Thyroid gland (tissue), 4 donors: ENCODE measurements around the gene MAPK8. TPM values are rescaled to one million over a fixed set of nuclear protein-coding genes. Genes with fewer than 3 reads are reported as not detected.
"Not testable (repeated sequence)": the region's sequence is repeated elsewhere in the genome, so short reads cannot be mapped to it uniquely, and the experiment has no call there.

Source experiments
- DNase-seq, 2 donors: peaks; one replicate each; pipeline ENCODE4 v3.0.0-alpha.2; 2019
- H3K27ac ChIP-seq, 3 donors: fragments of 200-600 bp; sonication (generic); 1 replicate in 2 of 3; 2 replicates in 1 of 3; pipeline ENCODE4 v1.5.1; 2016 to 2019; ENCODE audit warnings: mild to moderate bottlenecking in 1 of 3, moderate library complexity in 1 of 3
- H3K27me3 ChIP-seq: fragments of 200-600 bp; sonication (generic); one replicate; pipeline ENCODE4 v1.5.1; 2019
- H3K36me3 ChIP-seq, 2 donors: fragments of 200-600 bp; sonication (generic); one replicate each; pipeline ENCODE4 v1.5.1; 2016 to 2019
- H3K4me1 ChIP-seq, 2 donors: fragments of 200-600 bp; sonication (generic); one replicate each; pipeline ENCODE4 v1.5.1; 2017 to 2019
- H3K4me3 ChIP-seq, 3 donors: fragments of 200-600 bp; sonication (generic); replicated peaks in 1 of 3; 1 replicate in 2 of 3; 2 replicates in 1 of 3; pipeline ENCODE4 v1.5.1; 2016; ENCODE audit warnings: mild to moderate bottlenecking in 1 of 3
- H3K9me3 ChIP-seq: fragments of 200-600 bp; sonication (generic); one replicate; pipeline ENCODE4 v1.5.1; 2017
- POLR2A ChIP-seq, 2 donors: fragments of 450-650 bp; IDR thresholded peaks; one replicate each; pipeline ENCODE4 v1.6.1; 2017; ENCODE audit warnings: antibody characterized with exemption in 2 of 2, mild to moderate bottlenecking in 2 of 2, moderate library complexity in 1 of 2
- WGBS, 2 donors: methylation state at CpG; one replicate each; pipeline ENCODE4 v1.1.5; 2017; 5-methylcytosine and 5-hydroxymethylcytosine counted together
- intact Hi-C: fragments of 100-400 bp; cut with DNase I; formaldehyde crosslinking; loops from one replicate; pipeline ENCODE4 v1.15.1; 2023
- total RNA-seq, 4 donors: library from RNA; depleted of rRNA; stranded (reverse); fragments of >200 nt; gene quantifications; one replicate each; pipeline ENCODE4 v1.2.3, GENCODE V29; 2016
- TF ChIP-seq, protein P1 (sequence below), 6 experiments: fragments of 200-600 bp in 3 of 6; fragments of 450-650 bp in 3 of 6; sonication (generic) in 3 of 6; IDR thresholded peaks; one replicate each; pipeline ENCODE4 v1.5.1; 2016 to 2019; ENCODE audit warnings: antibody characterized with exemption in 6 of 6, mild to moderate bottlenecking in 2 of 6, inconsistent platforms in 1 of 6, moderate library complexity in 1 of 6

Gene MAPK8
- total RNA-seq, 4 donors from 2014 or later = 76.2 to 165 (median 99.0) TPM

- 100% methylated on average over 1 of the region's 1 CpG for WGBS, 2 donors
- Histone ChIP-seq H3K9me3 (no peaks in the 10 kb centered on the region), H3K27ac (no peak overlapping the region), H3K36me3 (peaks cover 4 to 8% of the 10 kb centered on the region in 2 donors), H3K4me1 (peaks cover 20 to 22% of the 10 kb centered on the region in 2 donors), H3K4me3 (no peak overlapping the region), H3K27me3 (no peaks in the 10 kb centered on the region)
- no peak for DNase-seq
- TF ChIP-seq, protein P1, sequence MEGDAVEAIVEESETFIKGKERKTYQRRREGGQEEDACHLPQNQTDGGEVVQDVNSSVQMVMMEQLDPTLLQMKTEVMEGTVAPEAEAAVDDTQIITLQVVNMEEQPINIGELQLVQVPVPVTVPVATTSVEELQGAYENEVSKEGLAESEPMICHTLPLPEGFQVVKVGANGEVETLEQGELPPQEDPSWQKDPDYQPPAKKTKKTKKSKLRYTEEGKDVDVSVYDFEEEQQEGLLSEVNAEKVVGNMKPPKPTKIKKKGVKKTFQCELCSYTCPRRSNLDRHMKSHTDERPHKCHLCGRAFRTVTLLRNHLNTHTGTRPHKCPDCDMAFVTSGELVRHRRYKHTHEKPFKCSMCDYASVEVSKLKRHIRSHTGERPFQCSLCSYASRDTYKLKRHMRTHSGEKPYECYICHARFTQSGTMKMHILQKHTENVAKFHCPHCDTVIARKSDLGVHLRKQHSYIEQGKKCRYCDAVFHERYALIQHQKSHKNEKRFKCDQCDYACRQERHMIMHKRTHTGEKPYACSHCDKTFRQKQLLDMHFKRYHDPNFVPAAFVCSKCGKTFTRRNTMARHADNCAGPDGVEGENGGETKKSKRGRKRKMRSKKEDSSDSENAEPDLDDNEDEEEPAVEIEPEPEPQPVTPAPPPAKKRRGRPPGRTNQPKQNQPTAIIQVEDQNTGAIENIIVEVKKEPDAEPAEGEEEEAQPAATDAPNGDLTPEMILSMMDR (IDR thresholded peaks at IDR 0.05) = no peak
- TF ChIP-seq POLR2A (IDR thresholded peaks at IDR 0.05) = no peak
- intact Hi-C loops = no loop called here
Observed at GRCh38 chr10:48414778-48415177, 108.3 kb downstream of the MAPK8 start.

DNA sequence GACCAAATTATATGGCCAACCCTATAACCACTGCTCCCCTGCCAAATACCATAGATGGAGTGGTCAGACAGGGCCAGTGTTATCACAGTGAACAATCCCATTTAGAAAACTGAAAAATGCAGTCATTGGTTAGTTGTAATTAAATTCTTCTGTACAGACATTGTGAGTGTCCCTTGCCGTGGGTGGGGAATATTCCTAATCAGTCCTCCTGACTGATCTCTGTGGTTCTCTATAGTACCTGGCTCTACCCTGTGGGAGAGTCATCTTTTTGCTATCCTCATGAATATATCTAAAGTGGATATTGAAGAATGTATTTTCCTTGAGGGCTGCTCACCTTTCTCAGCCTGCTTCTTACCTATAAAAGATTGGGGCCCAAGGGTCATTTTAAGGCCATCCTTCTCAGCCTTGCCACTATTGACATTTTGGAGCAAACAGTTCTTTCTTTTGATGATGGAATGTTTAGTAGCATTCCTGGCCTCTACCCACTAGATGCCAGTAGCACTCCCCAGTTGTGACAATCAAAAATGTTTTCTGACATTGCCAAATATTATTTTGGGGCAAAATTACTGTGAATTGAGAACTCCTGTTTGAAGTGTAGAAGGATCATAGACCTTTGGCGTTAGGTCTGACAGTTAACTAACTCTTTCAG lies 110.2 kb downstream of the MAPK8 start:
- H3K27me3 ChIP-seq = no peaks in the 10 kb centered on the region
- no peaks in the 10 kb centered on the region for H3K36me3 ChIP-seq
- no peak overlapping the region for H3K4me3 ChIP-seq
- intact Hi-C loops = no loop called here
- H3K4me1 ChIP-seq = peaks cover 20 to 22% of the 10 kb centered on the region in 2 donors
- no peak for DNase-seq
- H3K9me3 ChIP-seq = no peaks in the 10 kb centered on the region
- peak overlapping the region; percentile 5 to 14 (median 11) for H3K27ac ChIP-seq
- WGBS, 2 donors = 87 to 92% methylated on average over 2 of the region's 2 CpGs
- no peak for TF ChIP-seq POLR2A (IDR thresholded peaks at IDR 0.05)
- TF ChIP-seq, protein P1 (IDR thresholded peaks at IDR 0.05) = peak in 3 of 6 experiments; percentile 37 to 49 (median 48)

GRCh38 chr10:48417374-48417773 lies 110.9 kb downstream of the MAPK8 start:
- TF ChIP-seq, protein P1 (IDR thresholded peaks at IDR 0.05) = no peak
- TF ChIP-seq POLR2A (IDR thresholded peaks at IDR 0.05) = no peak
- Histone ChIP-seq H3K4me1 (peaks cover 20 to 22% of the 10 kb centered on the region in 2 donors), H3K27ac (peak overlapping the region in 2 of 3 donors; percentile 11 to 14), H3K27me3 (no peaks in the 10 kb centered on the region), H3K4me3 (no peak overlapping the region), H3K9me3 (no peaks in the 10 kb centered on the region), H3K36me3 (no peaks in the 10 kb centered on the region)
- intact Hi-C loops = no loop called here
- WGBS, 2 donors = 92 to 100% methylated on average over 1 of the region's 1 CpG
- DNase-seq = no peak

DNA sequence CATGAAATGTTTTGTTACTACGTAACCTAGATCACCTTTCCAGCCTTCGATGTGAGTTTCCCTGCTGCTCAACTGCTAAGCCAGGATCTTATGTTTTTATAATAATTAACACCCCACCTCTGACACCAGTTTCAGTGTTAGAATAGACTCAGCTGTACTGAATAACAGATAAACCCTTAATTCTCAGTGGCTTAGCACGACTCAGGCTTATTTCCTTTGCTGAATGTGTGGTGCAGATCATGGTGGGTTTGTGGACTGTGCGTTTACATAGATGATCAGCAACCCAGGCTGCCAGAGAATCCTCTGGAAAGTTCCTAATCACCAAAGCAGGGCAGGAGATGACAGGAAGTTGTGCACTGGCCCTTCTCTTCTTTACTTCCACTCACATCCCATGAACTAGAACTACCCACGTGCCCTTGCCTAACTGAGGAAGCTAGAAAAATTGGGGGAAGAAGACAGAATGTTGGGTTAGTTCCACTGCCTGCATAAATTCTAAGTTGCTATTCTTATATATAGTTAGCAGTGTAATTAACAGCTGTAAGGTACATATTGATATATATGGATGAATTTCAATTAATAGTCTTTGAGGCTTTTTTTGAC lies 111.8 kb downstream of the MAPK8 start:
- TF ChIP-seq, protein P1 (IDR thresholded peaks at IDR 0.05) = no peak
- TF ChIP-seq POLR2A (IDR thresholded peaks at IDR 0.05) = no peak
- intact Hi-C loops = no loop called here
- DNase-seq = no peak
- Histone ChIP-seq H3K4me3 (no peak overlapping the region), H3K36me3 (no peaks in the 10 kb centered on the region), H3K9me3 (no peaks in the 10 kb centered on the region), H3K27me3 (no peaks in the 10 kb centered on the region), H3K4me1 (peaks cover 20 to 22% of the 10 kb centered on the region in 2 donors), H3K27ac (peak overlapping the region; percentile 11 to 26 (median 14))
- WGBS, 2 donors = 74 to 76% methylated on average over 5 of the region's 5 CpGs

- Histone ChIP-seq H3K36me3 (no peaks in the 10 kb centered on the region), H3K9me3 (no peaks in the 10 kb centered on the region), H3K4me3 (no peak overlapping the region), H3K27ac (no peak overlapping the region), H3K27me3 (no peaks in the 10 kb centered on the region), H3K4me1 (peaks cover 20 to 22% of the 10 kb centered on the region in 2 donors)
- intact Hi-C loops = no loop called here
- no peak for DNase-seq
- 96 to 97% methylated on average over 4 of the region's 4 CpGs for WGBS, 2 donors
- no peak for TF ChIP-seq POLR2A (IDR thresholded peaks at IDR 0.05)
- TF ChIP-seq, protein P1 (IDR thresholded peaks at IDR 0.05) = no peak
Observed at GRCh38 chr10:48419714-48420113, 113.2 kb downstream of the MAPK8 start.

DNA sequence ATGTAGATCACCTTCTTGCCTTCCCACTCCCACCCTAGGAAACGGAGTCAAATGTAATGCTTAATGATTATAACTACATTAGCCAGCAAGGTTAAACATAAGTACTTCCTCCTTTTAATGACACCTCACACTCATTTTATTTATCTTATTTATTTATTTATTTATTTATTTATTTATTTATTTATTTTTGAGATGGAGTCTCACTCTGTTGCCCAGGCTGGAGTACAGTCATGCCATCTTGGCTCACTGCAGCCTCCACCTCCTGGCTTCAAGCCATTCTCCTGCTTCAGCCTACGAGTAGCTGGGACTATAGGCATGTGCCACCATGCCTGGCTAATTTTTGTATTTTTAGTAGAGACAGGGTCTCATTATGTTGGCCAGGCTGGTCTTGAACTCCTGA lies 115.4 kb downstream of the MAPK8 start:
- intact Hi-C loops, H3K27ac ChIP-seq, H3K36me3 ChIP-seq, H3K4me3 ChIP-seq, H3K9me3 ChIP-seq, H3K27me3 ChIP-seq: not testable (repeated sequence)
- 76 to 79% methylated on average over 2 of the region's 2 CpGs for WGBS, 2 donors
- peaks cover 11 to 16% of the 10 kb centered on the region in 2 donors for H3K4me1 ChIP-seq
- peak in 1 of 2 donors; percentile 22 for DNase-seq
